Coronary artery (tissue), 2 donors: ENCODE data around the gene GALNTL6.

Experiments used
- DNase-seq: peaks from one replicate; pipeline ENCODE4 v3.0.0-alpha.2; 2017; ENCODE audit warnings: low spot score
- H3K27ac ChIP-seq, 2 donors: fragments of 200-600 bp; sonication (generic); one replicate each; pipeline ENCODE4 v1.5.1; 2016 to 2019
- H3K4me3 ChIP-seq: fragments of 200-600 bp; sonication (generic); 2 replicates; pipeline ENCODE4 v1.5.1; 2016; ENCODE audit warnings: mild to moderate bottlenecking, moderate library complexity
- TF ChIP-seq, protein P1 (sequence below): fragments of 200-600 bp; sonication (generic); IDR thresholded peaks from one replicate; pipeline ENCODE4 v1.5.1; 2019; ENCODE audit warnings: antibody characterized with exemption

Gene GALNTL6

GRCh38 chr4:173005912-173006633 lies 1192.9 kb downstream of the GALNTL6 start:
- Histone ChIP-seq H3K27ac (peak overlapping the region in 1 of 2 donors; percentile 38), H3K4me3 (no peak overlapping the region)
- DNase-seq: no peak
- TF ChIP-seq, protein P1, sequence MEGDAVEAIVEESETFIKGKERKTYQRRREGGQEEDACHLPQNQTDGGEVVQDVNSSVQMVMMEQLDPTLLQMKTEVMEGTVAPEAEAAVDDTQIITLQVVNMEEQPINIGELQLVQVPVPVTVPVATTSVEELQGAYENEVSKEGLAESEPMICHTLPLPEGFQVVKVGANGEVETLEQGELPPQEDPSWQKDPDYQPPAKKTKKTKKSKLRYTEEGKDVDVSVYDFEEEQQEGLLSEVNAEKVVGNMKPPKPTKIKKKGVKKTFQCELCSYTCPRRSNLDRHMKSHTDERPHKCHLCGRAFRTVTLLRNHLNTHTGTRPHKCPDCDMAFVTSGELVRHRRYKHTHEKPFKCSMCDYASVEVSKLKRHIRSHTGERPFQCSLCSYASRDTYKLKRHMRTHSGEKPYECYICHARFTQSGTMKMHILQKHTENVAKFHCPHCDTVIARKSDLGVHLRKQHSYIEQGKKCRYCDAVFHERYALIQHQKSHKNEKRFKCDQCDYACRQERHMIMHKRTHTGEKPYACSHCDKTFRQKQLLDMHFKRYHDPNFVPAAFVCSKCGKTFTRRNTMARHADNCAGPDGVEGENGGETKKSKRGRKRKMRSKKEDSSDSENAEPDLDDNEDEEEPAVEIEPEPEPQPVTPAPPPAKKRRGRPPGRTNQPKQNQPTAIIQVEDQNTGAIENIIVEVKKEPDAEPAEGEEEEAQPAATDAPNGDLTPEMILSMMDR: no peak

- TF ChIP-seq, protein P1: no peak
- H3K4me3 ChIP-seq: no peak overlapping the region
- DNase-seq: no peak
- no peak overlapping the region for H3K27ac ChIP-seq
Measured at GRCh38 chr4:173008436-173008835, 1195.2 kb downstream of the GALNTL6 start.

DNA sequence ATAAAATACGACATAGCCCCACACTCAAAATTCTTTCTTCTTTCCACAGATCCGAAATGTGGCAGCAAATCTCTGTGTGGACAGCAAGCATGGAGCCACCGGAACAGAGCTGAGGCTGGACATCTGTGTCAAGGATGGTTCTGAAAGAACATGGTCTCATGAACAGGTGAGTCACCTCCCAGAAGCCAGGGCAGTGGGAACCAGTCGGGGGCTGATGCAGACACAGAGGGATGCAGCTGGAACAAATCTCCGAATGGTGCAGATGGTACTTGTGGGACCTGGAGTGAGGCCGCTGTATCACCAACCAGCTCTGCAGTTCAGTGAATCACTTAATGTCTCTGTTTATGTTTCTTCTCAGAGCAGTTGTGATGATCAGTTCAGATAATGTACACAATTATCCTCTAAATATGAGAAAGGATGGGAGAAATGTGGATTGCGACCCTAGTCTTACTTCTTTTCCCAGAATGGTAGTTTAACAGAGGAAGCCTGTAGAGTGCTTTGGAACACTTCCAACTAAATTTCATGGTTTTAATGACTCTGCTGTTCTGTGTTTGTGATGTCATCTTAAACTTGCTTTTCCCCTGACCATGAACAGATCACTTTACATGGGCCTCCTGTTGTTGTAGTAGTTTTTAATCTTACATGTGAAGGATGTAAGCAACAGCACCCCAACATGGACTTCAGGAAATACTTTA lies 1196.1 kb downstream of the GALNTL6 start:
- TF ChIP-seq, protein P1: no peak
- no peak for DNase-seq
- Histone ChIP-seq H3K27ac (no peak overlapping the region), H3K4me3 (no peak overlapping the region)

DNA sequence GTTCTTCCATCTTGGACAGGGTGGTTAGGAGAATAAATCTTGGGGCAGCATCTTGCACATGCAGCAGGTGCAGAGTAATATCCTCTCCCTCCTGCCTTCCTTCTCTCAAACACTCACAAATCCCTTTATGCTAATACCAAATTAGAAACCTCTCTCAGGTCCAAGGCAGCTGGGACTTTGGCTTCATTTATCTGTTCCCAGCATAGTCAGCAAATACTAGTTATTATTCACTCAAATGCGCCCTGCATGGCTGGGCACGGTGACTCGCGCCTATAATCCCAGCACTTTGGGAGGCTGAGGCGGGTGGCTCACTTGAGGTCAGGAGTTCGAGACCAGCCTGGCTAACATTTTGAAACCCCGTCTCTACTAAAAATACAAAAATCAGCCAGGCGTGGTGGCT lies 1199.4 kb downstream of the GALNTL6 start:
- no peak for DNase-seq
- H3K27ac ChIP-seq: no peak overlapping the region
- TF ChIP-seq, protein P1: no peak
- H3K4me3 ChIP-seq: no peak overlapping the region

DNA sequence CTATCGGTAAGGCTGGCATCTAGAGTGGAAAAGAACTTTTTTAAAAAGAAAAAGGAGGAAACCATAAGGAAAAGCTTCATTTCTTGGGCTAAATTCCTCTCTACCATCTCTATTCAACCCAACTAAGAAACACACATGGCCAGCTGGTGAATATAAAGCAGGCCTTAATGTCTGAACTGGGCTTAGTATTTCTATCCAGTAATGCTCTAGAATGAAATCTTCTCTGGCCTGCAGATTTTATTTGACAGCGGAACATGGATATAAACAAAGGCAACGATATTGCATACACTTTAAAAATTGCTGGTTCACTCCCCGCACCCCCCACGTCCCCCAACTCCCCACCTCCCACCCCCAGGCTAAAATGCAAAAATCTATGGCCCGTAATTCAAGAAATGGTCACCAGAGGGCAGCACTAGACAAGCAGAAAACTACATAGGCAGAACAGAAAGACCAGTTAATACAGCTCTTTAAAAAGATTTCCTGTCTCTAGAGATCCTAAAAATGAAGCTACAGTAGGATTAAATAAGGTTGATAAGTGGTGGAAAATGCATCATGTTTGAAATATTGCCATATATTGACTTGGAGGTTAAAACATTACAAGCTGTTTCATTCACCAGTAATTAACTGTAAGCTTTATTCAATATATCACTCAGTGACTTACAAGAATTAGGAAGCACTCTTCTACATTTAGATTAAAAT lies 1200.2 kb downstream of the GALNTL6 start:
- Histone ChIP-seq H3K4me3 (no peak overlapping the region), H3K27ac (no peak overlapping the region)
- no peak for DNase-seq
- TF ChIP-seq, protein P1: peak; percentile 68

DNA sequence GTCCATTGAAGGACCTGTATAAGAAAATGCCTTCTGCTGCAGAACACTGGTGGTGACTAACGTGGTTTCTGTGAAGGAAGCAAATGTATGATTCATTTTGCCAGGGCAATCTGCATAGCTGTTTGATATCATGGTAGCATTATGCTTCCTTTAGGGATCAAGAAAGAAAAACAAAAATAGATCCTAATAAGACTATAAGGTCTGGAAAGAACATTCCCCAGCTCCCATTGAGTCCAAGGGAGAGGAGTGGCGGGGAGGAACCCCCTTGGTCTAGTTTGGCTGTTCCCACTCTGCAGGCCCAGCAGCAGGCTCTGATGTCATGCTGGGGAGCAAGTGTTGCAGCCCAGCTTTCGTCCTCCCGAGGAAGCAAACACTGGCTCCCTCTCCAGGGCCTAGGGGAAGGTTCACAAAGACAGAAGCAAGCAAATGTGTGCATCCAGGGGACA lies 1200.9 kb downstream of the GALNTL6 start:
- TF ChIP-seq, protein P1: no peak
- Histone ChIP-seq H3K4me3 (no peak overlapping the region), H3K27ac (no peak overlapping the region)
- no peak for DNase-seq
